IMR-90 (cell line): ENCODE data around the gene HMG20B.

Experiments used
- CTCF ChIP-seq: conservative IDR thresholded peaks from 2 replicates; pipeline ENCODE4 v1.5.1; 2012; ENCODE audit warnings: mild to moderate bottlenecking, low read depth, low read length, improper control_type of control experiment
- MXI1 ChIP-seq: IDR thresholded peaks from 2 replicates; pipeline ENCODE4 v1.6.1; 2012; ENCODE audit warnings: low read depth, mild to moderate bottlenecking, low read length, moderate library complexity, borderline replicate concordance
- POLR2A ChIP-seq: IDR thresholded peaks from 2 replicates; pipeline ENCODE4 v1.6.1; 2012; ENCODE audit warnings: mild to moderate bottlenecking, low read depth, low read length
- USF2 ChIP-seq: fragments of 150-350 bp; IDR thresholded peaks from 2 replicates; pipeline ENCODE4 v1.6.1; 2017; ENCODE audit warnings: mild to moderate bottlenecking, antibody characterized with exemption, low read length, low read depth

GRCh38 chr19:3544742-3545668, 27.7 kb upstream of the HMG20B start:
- TF ChIP-seq MXI1, result no peak
- TF ChIP-seq CTCF, result peak; percentile 83
- no peak for TF ChIP-seq POLR2A
- no peak for TF ChIP-seq USF2
